Natural killer cell (primary cell): Measurements from ENCODE around the gene SHBG. TPM values are rescaled to one million over a fixed set of nuclear protein-coding genes. Genes with fewer than 3 reads are reported as not detected.

Experiments used
- ATAC-seq, 3 donors: fragments of 150-1000 bp in 2 of 3; fragments of 200-7000 bp in 1 of 3; cut with Tn5 transposase; 1 replicate in 1 of 3; 2 replicates in 2 of 3; pipeline ENCODE4 v1.10.0; 2021; ENCODE audit warnings: mild to moderate bottlenecking in 2 of 3, moderate library complexity in 2 of 3
- DNase-seq, 2 donors: peaks; one replicate each; pipeline versions ENCODE4 v3.0.0 to v3.0.0-alpha.2; 2013 to 2021; ENCODE audit warnings: mixed read lengths in 1 of 2
- H3K27ac ChIP-seq: one replicate; pipeline ENCODE4 v1.5.1; 2013; ENCODE audit warnings: mild to moderate bottlenecking, low read length
- H3K27me3 ChIP-seq: one replicate; pipeline ENCODE4 v1.6.1; 2013; ENCODE audit warnings: low read length; ENCODE audit not compliant: control insufficient read depth, insufficient read depth
- H3K36me3 ChIP-seq: one replicate; pipeline ENCODE4 v1.6.1; 2013; ENCODE audit warnings: low read length; ENCODE audit not compliant: control insufficient read depth, insufficient read depth
- H3K4me1 ChIP-seq: one replicate; pipeline ENCODE4 v1.6.1; 2013; ENCODE audit warnings: low read length; ENCODE audit not compliant: control insufficient read depth, insufficient read depth
- H3K4me3 ChIP-seq: one replicate; pipeline ENCODE4 v1.5.1; 2013; ENCODE audit warnings: low read length
- H3K9me3 ChIP-seq: one replicate; pipeline ENCODE4 v1.6.1; 2013; ENCODE audit warnings: low read length; ENCODE audit not compliant: control insufficient read depth, insufficient read depth
- H3K27ac Mint-ChIP-seq, 2 donors: one replicate each; pipeline ENCODE4 v1.8.0; 2022; ENCODE audit warnings: mild to moderate bottlenecking in 2 of 2, mixed read lengths in 2 of 2, moderate library complexity in 1 of 2
- H3K27me3 Mint-ChIP-seq, 2 donors: one replicate each; pipeline ENCODE4 v1.8.0; 2022; ENCODE audit warnings: low read depth in 2 of 2, mixed read lengths in 2 of 2
- H3K36me3 Mint-ChIP-seq: one replicate; pipeline ENCODE4 v1.8.0; 2022; ENCODE audit warnings: mixed read lengths
- H3K4me1 Mint-ChIP-seq, 2 donors: one replicate each; pipeline ENCODE4 v1.8.0; 2022; ENCODE audit warnings: mixed read lengths in 2 of 2
- H3K4me3 Mint-ChIP-seq: one replicate; pipeline ENCODE4 v1.8.0; 2022; ENCODE audit warnings: mild to moderate bottlenecking, moderate library complexity, mixed read lengths
- H3K9me3 Mint-ChIP-seq, 2 donors: one replicate each; pipeline ENCODE4 v1.8.0; 2022; ENCODE audit warnings: mixed read lengths in 2 of 2
- WGBS: methylation state at CpG from one replicate; pipeline ENCODE4 v1.1.7; 2013; ENCODE audit warnings: missing lambda C conversion rate; ENCODE audit not compliant: insufficient coverage; 5-methylcytosine and 5-hydroxymethylcytosine counted together
- intact Hi-C: fragments of 100-400 bp; cut with micrococcal nuclease; formaldehyde crosslinking; loops from one replicate; pipeline ENCODE4 v1.14.2; 2022
- total RNA-seq, 4 donors: library from RNA; stranded (reverse); fragments of 120-200 nt in 1 of 4; gene quantifications; one replicate each; pipeline versions ENCODE4 v1.2.3 to v1.2.4, GENCODE V29; 2013 to 2022
- TF ChIP-seq, protein P1 (sequence below): fragments of 200-600 bp; IDR thresholded peaks from one replicate; pipeline ENCODE4 v1.8.0; 2022; ENCODE audit warnings: antibody characterized with exemption

Gene SHBG
- total RNA-seq, 3 donors from 2014 or later (not counting 1 experiment from before 2014, with no cell fraction given): not detected

DNA sequence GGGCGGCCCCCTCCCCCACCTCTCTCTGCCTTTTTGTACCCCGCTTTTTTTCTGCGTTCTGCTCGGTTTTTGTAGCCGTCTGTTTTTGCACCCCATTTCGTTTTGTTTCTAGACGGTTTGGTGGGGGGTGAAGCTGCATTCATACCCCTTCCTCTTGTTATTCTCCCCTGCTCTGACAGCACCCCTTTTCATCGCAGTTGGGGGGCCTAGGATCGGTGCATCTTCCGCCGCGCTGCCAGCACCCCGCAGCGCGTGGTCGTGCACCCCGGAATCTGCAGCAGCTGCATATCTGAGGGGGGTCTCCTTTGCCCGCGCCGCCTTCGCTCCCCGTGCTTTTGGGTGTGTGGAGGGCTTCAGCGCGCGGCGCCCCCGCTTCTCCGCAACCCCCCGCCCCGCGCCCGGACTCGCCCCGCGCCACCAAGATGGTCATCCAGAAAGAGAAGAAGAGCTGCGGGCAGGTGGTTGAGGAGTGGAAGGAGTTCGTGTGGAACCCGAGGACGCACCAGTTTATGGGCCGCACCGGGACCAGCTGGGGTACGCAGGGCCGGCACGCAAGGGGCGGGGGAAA is 21.2 kb downstream of the SHBG start:
- peaks cover 15 to 17% of the 10 kb centered on the region in 2 donors for H3K4me1 Mint-ChIP-seq
- Histone ChIP-seq H3K27me3 (peaks cover 24% of the 10 kb centered on the region), H3K36me3 (no peaks in the 10 kb centered on the region), H3K4me3 (peak overlapping the region; percentile 27), H3K4me1 (peaks cover 19% of the 10 kb centered on the region), H3K9me3 (no peaks in the 10 kb centered on the region), H3K27ac (no peak overlapping the region)
- WGBS: 1% methylated on average over 45 of the region's 45 CpGs
- peaks cover 28 to 34% of the 10 kb centered on the region in 2 donors for H3K27me3 Mint-ChIP-seq
- H3K36me3 Mint-ChIP-seq: no peaks in the 10 kb centered on the region
- ATAC-seq: peak in 1 of 3 donors; percentile 7
- TF ChIP-seq, protein P1, sequence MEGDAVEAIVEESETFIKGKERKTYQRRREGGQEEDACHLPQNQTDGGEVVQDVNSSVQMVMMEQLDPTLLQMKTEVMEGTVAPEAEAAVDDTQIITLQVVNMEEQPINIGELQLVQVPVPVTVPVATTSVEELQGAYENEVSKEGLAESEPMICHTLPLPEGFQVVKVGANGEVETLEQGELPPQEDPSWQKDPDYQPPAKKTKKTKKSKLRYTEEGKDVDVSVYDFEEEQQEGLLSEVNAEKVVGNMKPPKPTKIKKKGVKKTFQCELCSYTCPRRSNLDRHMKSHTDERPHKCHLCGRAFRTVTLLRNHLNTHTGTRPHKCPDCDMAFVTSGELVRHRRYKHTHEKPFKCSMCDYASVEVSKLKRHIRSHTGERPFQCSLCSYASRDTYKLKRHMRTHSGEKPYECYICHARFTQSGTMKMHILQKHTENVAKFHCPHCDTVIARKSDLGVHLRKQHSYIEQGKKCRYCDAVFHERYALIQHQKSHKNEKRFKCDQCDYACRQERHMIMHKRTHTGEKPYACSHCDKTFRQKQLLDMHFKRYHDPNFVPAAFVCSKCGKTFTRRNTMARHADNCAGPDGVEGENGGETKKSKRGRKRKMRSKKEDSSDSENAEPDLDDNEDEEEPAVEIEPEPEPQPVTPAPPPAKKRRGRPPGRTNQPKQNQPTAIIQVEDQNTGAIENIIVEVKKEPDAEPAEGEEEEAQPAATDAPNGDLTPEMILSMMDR: no peak
- intact Hi-C loops: no loop called here
- H3K27ac Mint-ChIP-seq: no peak overlapping the region
- H3K4me3 Mint-ChIP-seq: peak overlapping the region; percentile 95
- no peaks in the 10 kb centered on the region for H3K9me3 Mint-ChIP-seq
- DNase-seq: peak in 1 of 2 donors; percentile 23

DNA sequence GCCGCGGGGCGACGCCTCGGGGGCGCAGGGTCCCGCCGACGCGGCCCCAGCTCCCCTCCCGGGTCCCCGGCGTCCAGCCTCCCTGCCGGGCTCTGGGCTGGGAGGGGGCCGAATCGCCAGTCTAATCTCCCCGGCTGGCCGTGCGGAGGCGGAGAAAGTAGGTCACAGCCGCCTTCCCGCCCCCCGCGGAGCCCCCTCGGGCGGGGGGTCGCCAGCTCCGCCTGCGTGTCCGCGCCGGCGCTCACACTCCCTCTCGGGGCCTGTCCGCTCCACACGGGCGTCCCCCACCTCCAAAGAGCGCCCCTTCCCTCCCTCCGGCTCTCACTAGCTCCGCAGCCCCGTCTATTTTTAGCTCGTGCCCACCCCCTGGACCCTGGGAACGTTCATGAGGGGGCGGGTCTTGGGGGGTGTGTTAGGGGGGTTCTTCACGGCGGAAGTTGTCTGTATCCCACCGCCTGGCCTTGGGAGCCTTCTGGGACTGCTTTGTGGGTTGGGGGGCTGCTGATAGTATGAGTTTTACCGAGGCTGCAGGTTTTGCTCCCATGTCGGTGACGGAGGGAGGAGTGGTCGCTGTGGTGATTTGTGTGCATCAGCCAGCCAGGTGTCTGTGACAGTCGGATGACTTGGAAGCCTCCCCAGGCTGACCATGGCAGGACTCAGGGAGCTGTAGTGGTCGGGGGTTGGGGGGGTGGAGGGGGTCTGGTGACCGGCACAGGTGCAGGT is 21.9 kb downstream of the SHBG start:
- H3K27me3 ChIP-seq: peaks cover 24% of the 10 kb centered on the region
- Mint-ChIP-seq H3K27me3 (peaks cover 28 to 30% of the 10 kb centered on the region in 2 donors), H3K9me3 (no peaks in the 10 kb centered on the region), H3K4me1 (peaks cover 15 to 17% of the 10 kb centered on the region in 2 donors), H3K36me3 (no peaks in the 10 kb centered on the region), H3K4me3 (peak overlapping the region; percentile 49), H3K27ac (no peak overlapping the region)
- H3K9me3 ChIP-seq: no peaks in the 10 kb centered on the region
- ATAC-seq: no peak
- no peak overlapping the region for H3K4me3 ChIP-seq
- DNase-seq: no peak
- intact Hi-C loops: no loop called here
- TF ChIP-seq, protein P1: no peak
- 8% methylated on average over 51 of the region's 54 CpGs for WGBS
- peaks cover 19% of the 10 kb centered on the region for H3K4me1 ChIP-seq
- H3K36me3 ChIP-seq: no peaks in the 10 kb centered on the region
- H3K27ac ChIP-seq: no peak overlapping the region

DNA sequence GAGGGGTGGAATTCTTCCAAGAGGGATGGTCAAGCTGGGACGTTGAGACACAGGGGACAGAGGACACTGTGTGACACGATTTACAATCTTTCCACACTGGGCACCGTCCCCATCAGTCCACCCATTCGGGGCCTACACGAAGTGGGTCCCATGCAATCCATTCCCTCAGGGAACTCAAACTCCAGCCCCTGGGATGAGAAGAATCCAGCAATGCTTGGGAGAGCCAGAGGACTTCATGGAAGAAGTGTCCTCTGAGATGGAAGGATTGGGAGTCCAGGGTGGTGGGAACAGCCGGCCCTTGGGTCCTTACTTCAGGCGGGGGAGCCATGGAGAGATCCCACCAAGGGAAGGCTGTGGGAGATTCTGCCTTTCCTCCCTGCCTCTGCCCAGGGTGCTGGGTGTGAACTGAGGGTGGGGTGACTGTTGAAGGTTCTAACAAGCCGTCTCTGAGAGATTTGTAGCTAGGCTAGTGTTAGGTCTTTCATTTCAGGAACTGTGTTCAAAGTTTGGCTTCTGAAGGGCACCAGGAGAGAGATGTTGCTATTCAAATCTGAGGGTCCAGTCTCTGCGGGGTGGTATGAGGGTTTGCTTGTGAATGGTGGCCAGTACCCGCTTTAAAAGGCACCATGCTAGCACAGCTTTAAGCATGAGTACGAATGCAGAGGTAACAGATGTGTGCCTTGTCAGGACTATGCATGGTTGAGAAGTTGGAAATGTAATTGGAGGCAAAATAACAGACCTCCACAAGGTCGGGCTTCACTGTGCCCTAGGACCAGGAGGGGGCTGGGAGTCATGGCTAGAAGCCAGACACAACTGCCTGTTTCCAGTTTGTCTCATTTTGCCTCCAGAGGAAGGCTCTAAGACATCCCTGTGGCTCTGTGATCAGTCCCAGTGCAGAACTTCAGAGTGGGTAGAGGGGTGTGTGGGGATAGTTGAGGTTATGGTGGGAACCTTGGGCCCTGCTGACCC is 22.7 kb downstream of the SHBG start:
- WGBS: 85% methylated on average over 12 of the region's 12 CpGs
- Mint-ChIP-seq H3K9me3 (no peaks in the 10 kb centered on the region), H3K27me3 (peaks cover 28 to 32% of the 10 kb centered on the region in 2 donors), H3K27ac (no peak overlapping the region), H3K36me3 (no peaks in the 10 kb centered on the region), H3K4me1 (peaks cover 15 to 17% of the 10 kb centered on the region in 2 donors), H3K4me3 (no peak overlapping the region)
- intact Hi-C loops: no loop called here
- Histone ChIP-seq H3K36me3 (no peaks in the 10 kb centered on the region), H3K4me3 (no peak overlapping the region), H3K9me3 (no peaks in the 10 kb centered on the region), H3K4me1 (peaks cover 19% of the 10 kb centered on the region), H3K27me3 (peaks cover 24% of the 10 kb centered on the region), H3K27ac (no peak overlapping the region)
- ATAC-seq: no peak
- TF ChIP-seq, protein P1: no peak
- no peak for DNase-seq
